Amniotic epithelial cell (primary cell): Measurements from ENCODE around the gene DHX9.

Experiments used
- DNase-seq: peaks from one replicate; pipeline ENCODE4 v3.0.0-alpha.2; 2010; ENCODE audit warnings: low read depth

DHX9 gene

DNA sequence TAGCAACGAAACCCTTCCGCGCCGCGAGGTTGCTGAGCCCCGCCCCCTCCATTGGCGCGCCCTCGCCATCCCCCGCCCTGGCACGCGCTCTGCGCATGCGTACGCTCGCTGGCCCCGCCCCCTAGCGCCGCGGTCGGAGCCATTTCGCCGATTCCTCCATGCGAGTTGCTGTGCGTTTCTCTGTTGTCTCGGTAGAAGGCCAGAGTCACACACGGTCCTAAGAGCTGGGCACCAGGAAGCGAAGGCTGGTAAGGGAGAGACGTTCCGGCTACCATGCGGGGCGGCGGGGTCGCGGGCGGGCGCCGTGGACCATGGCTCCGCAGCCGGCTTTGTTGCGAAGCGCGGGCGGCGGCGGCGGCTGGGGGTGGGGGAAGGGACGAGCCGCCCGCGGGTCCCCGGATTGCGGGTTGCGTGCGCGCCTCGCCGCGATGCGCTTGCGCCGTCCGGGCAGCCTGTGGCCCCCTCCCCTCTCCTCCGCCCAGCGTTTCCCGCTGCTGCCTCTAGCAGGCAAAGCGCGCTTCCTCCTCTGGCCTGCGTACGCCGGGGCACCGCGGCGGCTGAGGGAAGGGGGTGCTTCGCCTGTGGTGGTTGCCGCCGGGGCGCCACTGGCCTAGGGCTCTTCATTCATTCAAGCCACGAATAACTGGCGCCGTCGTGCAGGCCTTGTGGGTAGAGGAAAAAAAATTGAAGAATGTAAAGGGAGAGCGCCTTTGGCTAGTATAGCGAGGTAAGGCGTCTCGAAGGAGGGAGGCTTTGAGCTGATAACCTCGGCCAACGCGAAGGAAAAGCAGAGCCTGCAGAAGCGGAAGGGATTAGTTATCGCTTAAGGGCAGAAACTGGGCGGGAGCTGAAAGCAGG lies at the start of gene DHX9:
Gene DHX9, plus strand, starts transcription at position 139 of the 858 bp plus-strand sequence. CDS start 3,220 bp downstream, outside the sequence.
- peak; percentile 81 for DNase-seq

DNA sequence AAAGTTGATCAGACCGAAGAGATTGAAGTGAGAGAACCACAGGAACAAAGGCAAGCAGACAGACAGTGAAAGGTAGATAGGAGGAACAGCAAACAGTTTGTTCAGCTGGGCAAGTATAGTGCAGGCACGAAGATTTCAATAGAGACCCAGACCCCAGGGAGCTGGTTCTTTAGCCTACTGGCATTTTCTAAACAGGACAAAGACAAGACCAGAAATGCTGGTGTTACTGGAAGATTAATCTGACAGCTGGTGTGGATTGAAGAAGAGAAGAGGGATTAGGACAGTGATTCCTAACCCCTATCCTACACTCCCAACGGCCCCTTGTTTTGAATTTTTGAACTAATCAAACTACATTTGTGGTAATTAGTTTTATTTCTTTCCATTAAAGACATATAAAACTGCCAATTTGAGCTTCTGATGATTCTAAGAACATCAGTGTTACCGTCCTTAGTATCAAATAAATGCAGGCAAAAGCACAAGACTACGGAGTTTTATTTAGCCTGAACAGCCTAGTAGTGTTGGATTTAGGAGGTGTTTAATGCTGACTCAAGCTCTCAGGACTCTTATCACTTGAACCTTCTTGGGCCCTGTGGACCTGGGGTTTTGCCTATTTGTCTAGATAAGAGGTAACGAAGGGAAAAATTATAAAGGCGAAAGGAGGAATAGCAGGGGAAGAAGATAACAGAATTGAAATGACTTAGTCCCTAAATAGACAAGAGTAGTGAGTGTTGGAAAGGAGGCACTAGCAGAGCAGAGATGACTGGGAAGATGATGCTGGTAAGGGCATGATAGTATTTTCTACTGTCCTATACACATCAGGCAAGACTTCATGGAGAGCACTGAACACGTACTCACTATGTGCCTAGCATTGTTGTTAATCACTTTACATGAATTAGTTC lies 47.6 kb upstream of the DHX9 start:
- no peak for DNase-seq

DNA sequence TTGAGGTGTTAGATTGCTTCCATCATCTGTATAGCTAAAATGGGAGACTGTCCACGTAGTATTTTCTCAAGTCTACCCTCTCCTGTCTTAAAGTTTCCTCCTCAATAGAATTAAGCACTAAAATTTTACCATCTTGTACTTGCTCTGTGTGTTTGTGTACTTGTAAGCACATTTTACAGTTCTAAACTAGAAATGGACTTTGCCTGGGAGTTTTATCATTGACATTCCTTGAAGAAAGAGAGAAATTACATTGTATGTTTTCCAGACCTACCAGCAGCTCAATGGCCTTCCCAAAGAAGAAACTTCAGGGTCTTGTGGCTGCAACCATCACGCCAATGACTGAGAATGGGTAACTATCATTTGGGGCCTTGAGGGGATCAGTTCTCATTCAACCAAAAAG lies 45.1 kb upstream of the DHX9 start:
- no peak for DNase-seq

DNA sequence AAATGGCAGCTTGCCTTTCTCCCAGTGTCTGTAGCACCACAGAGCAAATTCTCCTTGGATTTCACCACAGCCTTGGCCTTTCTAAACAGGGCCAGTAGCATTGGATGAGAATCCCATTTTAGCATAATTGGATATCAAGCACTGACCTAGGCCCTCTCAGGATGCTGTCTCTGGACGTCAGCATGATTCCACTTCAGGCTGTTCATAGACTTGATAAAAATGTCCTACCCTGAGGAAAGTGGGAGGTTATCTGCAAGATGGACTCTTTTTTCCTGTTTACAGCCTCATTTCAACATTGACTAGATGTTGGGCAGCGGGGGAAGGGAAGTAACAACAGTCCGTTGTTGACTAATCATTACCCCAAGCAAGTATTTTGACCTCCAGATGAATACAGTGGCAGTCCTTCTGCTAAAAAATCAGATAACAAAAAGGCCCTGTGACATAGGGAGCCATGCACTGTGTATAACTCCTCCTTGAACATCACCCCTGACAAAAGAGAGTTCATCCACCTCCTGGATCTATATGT lies 44.4 kb upstream of the DHX9 start:
- no peak for DNase-seq

DNA sequence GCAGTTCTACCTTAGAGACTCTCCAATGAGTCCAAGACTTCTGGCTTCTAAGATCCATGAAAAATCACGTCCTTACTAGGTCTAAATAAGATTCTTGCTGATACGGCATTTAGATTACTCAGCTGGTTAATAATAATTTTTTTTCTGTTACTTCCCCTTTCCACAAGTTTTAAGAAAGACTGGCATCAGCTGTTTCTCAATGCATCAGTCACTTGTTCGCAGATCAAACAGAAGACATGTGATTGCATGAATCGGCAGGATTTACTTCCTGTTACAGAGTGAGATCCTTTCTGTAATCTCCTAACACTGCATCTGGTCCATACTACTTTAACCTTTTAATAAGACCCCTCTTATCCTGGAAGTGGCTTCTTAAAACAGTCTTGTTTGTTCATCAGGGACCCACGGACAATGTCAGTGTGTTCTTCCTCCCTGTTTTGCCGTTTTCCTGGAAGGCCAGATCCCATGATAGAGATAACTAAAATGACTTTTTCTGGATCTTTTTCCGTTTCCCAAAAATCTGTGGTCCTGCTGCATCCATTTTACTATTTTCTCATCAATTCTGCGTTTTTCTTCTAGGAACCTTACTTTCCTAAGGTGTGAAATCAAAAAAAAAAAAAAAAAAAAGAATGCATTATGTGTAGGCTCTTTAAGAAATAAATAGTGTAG lies 43.5 kb upstream of the DHX9 start:
- DNase-seq, result peak; percentile 9

DNA sequence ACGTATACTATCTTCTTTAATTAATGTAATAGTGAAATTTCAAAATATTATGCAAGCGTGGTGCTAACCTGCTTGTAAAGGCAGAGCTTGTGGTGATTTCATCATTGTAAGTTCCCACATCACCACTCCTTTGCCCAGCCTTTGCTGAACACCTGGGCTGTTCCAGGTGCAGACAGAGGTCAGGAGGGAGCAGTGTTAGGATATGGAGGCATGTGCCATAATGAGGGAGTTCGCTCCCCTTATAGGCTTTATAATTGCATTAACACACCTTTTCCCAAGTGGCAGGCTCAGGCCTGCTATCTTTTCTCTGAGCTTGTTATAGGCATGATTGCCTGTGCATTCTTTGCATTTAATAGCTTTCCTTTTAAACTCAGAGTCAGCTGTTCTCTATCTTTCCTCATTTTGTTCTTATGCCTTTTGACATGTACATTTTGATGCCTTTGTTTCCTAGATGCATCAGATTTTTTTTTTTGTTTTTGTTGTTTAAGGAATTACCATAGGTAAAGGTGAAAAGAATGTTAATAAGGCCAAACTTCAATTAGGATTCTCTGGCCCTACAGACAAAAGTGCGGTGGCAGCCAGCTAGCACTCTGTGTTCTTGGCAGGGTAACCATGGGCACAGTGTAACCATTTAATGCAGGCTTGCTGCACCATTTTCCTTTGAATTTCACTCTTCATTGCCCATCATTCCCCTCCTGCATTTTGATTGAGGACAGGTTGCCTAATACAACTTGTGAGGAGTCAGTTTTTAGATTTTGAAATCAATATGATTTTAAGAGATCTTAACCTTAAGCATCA lies 36.9 kb upstream of the DHX9 start:
- DNase-seq, result no peak

DNA sequence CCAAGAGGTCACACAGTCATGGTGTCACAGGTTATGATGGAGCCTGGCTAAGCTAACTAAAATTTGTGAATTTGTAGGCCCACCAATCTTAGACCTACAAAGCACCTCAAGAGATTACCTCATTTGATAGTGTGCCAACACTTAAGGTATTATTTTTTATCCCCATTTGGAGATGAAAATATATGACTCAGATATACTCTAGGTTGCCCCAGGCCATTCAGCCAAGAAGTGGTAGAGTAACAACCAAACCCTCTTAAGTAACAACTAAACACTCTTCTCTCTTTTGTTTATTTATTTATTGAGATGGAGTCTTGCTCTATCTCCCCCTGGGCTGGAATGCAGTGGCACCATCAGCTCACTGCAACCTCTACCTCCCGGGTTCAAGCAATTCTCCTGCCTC lies 35.3 kb upstream of the DHX9 start:
- DNase-seq, result no peak

DNA sequence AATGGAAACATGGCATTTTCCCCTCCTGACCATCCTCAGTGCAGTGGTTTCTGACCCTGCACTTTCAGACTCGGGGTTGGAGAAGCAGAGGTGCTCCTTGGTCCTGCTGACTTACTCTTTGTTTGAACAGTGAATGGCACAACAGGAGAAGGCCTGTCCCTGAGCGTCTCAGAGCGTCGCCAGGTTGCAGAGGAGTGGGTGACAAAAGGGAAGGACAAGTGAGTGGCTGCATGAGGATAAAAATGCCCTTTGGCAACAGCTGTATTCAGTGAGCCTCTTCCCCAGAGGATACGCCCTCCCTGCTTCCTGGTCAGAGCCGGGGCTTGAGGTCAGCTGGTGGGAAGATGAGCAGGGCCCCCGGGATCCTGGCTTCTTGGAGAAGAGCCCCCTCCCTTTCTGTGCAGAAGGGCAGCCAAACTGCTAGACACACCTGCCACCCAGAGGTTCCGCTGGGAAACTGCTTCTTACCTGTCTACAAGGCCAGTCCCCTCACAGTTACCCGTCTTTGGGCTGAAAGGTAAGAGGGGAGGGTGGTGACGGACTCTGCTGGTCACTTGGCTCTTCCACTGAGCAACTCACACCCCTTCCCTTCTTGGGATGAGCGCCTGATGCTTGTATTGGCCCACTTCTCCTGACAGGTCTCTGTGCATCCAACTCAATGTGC lies 33.0 kb upstream of the DHX9 start:
- DNase-seq, result no peak

DNA sequence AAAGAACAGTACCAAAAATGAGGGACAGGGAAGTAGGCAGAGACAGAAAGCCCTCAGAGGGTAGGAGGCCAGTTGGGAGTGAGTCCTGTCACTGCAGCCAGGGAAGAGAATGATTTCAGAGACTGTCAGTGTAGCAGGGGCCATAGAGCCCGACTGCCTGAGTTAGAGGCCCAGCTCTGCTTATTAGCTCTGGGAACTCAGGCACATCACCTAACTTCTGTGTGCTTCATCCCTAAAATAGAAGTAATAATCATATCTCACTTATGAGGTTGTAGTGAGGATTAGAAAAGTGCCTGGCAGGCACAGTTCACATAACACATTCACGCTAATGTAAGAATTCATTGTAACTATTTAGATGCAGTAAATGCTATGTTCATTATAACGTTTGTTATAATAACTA lies 31.2 kb upstream of the DHX9 start:
- DNase-seq, result no peak

DNA sequence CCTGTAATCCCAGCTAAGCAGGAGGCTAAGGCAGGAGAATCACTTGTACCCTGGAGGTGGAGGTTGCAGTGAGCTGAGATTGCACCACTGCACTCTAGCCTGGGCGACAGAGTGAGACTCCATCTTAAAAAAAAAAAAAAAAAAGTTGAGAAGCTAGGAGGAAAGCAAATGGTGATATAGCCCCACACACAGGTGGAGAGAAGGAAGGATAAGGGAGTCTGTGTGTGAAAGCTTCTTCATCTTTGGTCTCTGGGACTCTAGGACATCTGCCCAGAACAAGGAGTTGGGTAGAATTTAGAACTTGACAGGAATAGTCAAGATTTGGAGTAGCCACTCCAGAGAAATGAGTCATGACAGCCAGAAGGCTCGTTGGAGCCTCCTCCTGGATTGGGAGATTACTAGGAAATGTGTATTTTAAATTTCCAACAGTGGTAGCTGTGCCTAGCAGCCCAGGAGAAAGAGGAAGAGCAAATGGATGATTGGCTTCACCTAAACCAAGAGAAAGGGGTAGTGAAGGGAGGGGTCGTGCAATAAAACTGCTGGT lies 29.7 kb upstream of the DHX9 start:
- DNase-seq, result no peak

DNA sequence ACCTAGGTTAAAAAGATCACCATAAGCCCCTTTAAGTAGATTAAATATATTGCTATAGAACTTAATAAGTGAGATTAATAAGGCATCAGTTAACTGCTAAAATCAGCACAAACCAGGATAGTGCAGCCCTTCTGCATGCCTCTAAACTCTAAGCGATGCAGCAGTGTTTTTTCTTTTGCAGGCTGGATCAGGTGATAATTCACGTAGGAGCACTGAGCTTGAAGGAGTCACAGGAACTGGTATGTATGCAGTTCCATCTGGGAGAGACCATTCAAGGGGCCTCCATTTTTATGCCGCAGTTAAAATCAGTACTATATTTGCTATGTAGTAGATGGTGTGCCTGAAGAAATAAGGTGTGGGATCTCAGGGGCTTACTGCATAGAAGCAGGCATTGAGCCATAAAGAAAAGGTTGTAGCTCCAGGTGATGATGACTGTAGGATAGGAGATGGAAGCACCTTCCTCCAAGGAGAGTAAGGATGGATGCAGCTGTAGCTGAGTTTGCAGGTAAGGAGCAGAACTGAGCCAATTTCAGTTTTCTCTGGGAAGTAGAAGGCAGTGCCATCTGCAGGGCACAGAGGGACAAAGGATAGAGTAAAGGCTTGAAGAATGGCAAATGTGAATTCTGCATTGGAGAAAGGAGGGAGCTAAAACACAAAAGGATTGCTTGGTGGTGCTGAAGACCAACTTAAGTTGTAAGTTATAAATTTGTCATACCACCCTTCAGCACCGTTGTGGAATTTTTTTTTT lies 27.0 kb upstream of the DHX9 start:
- DNase-seq, result no peak

DNA sequence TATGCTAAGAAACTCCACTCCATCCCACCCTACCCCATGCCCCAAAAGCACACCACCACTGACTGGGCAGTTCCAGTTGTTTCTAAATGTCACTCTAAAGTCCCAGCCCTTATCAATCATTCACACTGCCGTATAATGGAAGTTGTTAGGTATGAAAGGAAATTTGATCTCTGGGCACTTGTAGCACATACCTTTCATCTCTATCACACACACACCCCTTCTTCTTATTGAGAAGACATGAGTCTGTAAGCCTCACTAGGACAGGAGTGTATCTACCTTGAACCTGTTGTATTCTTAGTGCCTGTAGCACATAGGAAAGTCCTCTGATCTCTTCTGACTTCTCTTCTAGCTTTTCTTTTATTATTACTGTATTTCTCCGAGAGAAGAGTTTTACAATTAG lies 22.3 kb upstream of the DHX9 start:
- no peak for DNase-seq

DNA sequence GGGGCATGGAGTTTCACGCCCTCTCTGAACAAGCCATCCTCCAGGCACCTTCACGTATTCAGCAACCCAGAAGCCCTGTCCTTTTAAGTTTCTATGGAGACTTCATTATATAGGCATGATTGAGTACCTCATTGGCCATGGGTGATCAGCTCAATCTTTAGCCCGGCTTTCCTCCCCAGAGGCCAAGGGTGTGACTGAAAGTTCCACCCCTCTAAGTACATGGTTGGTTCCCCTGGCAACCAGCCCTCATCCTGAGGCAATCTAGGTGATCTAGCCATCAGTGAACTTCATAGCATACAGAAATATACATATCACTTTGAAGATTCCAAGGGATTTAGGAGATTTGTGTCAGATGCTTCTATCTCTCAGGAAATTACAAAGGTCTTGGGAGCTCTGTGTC lies 21.3 kb upstream of the DHX9 start:
- no peak for DNase-seq

DNA sequence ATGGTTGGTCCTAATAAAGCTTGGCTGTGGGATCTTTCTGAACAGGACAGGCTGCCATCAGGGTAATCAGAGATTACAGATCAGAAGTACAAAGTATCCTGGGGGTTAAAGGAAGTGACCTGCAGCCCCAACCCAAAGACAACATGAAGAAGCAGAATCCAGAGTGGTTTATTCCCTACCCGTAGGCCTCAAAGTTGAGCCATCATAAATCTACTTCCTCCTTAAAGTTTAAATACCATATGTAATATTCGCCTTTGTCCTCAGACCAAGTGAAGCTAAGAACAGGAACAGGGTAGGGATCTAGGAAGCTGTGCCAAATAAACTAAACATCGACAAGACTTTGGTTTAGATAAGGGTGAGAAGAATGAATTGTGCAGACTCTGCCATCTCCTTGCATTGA lies 15.9 kb upstream of the DHX9 start:
- DNase-seq, result no peak

DNA sequence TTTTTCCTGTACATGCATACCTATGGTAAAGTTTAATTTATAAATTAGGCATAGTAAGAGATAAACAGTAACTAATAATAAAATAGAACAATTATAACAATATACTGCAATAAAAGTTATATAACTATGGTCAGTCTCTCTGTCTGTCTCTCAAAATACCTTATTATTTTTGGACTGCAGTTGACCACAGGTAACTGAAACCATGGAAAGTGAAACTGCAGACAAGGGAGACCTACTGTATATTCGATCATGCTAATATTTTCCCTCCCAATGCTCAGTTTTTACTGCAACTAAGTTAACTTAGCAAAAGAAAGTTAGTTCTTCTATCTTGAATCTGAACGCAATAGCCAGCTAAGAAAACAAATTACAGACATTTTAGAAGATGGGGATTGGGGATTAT lies 12.3 kb upstream of the DHX9 start:
- no peak for DNase-seq

DNA sequence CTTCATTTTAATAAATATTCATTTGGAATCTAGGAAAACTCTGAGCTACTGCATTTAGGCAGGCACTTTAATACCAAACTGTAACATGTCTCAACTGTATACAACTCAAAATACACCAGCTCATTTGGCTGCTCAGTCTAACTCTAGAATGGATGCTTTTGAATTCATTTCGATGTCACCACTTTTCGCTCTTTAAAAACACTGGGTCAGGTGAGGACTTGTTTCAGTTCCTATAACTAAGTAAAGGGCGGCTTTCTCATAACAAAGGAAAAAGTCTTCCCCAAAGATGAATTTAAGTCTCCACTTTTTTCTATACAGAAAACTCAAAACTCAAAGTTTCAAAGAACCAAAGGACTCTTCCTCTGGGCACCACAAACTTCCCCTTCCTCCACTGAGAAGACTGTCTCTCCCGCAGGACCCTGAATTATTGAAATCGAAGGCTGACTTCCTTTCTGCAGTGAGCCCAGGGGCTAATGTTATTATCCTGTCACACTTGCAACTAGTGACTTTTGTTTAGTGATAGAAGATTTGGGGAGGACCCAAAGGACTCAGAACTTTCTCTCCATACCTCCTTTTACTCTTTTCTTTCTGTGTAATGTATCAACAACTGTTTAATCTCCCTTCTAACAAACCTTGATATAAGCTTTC lies 9.7 kb upstream of the DHX9 start:
- DNase-seq, result no peak

DNA sequence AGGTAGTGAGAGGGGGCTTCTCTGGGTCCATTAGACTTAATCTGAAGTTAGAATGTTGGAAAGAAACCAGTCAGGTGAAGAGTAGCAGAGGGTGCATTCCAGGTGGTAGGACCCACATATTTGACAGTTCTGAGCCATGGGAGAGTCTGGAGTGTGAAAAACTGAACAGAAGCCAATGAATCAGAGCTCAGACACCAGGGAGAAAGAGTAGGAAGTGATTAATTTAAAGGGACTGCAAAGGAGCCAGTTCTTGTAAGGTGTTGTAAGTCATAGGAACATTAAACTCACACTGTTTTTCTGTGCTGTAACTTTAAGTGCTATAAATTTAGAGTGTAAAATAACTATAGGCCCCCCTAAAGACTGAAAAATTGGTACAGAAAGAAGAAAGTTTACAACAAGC lies 5.9 kb upstream of the DHX9 start:
- peak; percentile 27 for DNase-seq

DNA sequence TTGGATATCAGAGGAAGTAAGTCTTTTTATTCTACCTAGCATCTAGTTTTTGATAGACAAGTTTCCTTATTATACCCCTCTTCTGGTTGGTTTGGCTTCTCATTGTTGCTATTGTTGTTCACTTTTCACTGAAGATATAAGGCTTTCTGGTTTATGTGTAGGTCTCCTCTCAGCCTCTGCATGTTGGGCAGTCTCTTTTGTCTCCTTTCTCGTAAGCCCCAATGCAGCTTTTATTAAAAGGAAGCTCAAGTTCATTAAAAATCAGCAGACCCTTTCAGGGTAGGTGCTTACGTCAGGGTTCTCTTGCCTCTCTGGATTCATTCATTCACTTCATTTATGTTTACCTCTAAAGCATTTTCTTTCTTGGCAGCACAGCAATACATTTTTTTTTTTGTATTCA lies 4.8 kb upstream of the DHX9 start:
- no peak for DNase-seq

DNA sequence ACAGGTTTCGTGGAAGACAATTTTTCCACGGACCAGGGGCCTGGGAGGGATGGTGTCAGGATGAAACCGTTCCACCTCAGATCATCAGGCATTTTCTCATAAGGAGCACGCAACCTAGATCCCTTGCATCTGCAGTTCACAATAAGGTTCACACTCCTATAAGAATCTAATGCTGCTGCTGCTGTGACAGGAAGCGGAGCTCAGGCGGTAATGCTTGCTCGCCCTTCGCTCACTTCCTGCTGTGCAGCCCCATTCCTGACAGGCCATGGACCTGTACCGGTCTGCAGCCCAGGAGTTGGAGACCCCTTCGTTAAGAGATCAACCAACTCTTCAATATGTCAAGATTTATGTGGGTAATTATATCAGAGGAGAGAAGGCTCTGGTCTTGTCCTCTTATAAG lies 3.3 kb upstream of the DHX9 start:
- no peak for DNase-seq
